ENCODE data around the gene FADS2. TPM values are rescaled to one million over a fixed set of nuclear protein-coding genes. Genes with fewer than 3 reads are reported as not detected.

FADS2 gene
- total and polyA plus RNA-seq, 2 of the 13 experiments (the other 11 are each of a cell fraction or from before 2014, with no cell fraction given), result 90.1 to 124 TPM

- TF ChIP-seq SKIL (CRISPR knock-in tag; IDR thresholded peaks at IDR 0.05; ENCODE audit: borderline replicate concordance), result peak; percentile 39; the same call in 1 of the 2 replicates
- no peak; the same call in 1 of the 2 replicates for TF ChIP-seq ZNF563 (CRISPR knock-in tag; IDR thresholded peaks at IDR 0.05)
- TF ChIP-seq, protein P1, sequence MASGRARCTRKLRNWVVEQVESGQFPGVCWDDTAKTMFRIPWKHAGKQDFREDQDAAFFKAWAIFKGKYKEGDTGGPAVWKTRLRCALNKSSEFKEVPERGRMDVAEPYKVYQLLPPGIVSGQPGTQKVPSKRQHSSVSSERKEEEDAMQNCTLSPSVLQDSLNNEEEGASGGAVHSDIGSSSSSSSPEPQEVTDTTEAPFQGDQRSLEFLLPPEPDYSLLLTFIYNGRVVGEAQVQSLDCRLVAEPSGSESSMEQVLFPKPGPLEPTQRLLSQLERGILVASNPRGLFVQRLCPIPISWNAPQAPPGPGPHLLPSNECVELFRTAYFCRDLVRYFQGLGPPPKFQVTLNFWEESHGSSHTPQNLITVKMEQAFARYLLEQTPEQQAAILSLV (CRISPR knock-in tag; IDR thresholded peaks at IDR 0.05; ENCODE audit: borderline replicate concordance), result peak; percentile 37; the same call in 1 of the 2 replicates
- TF ChIP-seq HNRNPUL1 (IDR thresholded peaks at IDR 0.05; ENCODE audit: low read depth, low read length), result no peak; the same call in 1 of the 2 replicates
- TF ChIP-seq NAIF1 (CRISPR knock-in tag; IDR thresholded peaks at IDR 0.05; ENCODE audit: borderline replicate concordance), result 0 out of 2 replicates have a peak, but pooled peaks have one; percentile 59
- TF ChIP-seq MEF2D (CRISPR knock-in tag; IDR thresholded peaks at IDR 0.05), result peak; percentile 85
- peak; percentile 87; the same call in 1 of the 2 replicates for TF ChIP-seq ZNF451 (CRISPR knock-in tag; IDR thresholded peaks at IDR 0.05)
- TF ChIP-seq, protein P2, sequence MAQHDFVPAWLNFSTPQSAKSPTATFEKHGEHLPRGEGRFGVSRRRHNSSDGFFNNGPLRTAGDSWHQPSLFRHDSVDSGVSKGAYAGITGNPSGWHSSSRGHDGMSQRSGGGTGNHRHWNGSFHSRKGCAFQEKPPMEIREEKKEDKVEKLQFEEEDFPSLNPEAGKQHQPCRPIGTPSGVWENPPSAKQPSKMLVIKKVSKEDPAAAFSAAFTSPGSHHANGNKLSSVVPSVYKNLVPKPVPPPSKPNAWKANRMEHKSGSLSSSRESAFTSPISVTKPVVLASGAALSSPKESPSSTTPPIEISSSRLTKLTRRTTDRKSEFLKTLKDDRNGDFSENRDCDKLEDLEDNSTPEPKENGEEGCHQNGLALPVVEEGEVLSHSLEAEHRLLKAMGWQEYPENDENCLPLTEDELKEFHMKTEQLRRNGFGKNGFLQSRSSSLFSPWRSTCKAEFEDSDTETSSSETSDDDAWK (CRISPR knock-in tag; IDR thresholded peaks at IDR 0.05), result no peak
- TF ChIP-seq REXO4 (CRISPR knock-in tag; IDR thresholded peaks at IDR 0.05; ENCODE audit: borderline replicate concordance), result 0 out of 2 replicates have a peak, but pooled peaks have one; percentile 9
- TF ChIP-seq STAG1 (CRISPR knock-in tag; IDR thresholded peaks at IDR 0.05), result no peak
- no peak for TF ChIP-seq ZNF251 (CRISPR knock-in tag; IDR thresholded peaks at IDR 0.05)
- TF ChIP-seq ZNF101 (CRISPR knock-in tag; IDR thresholded peaks at IDR 0.05; ENCODE audit: borderline replicate concordance, low read depth), result no peak
- TF ChIP-seq ZNF567 (CRISPR knock-in tag; IDR thresholded peaks at IDR 0.05; ENCODE audit: borderline replicate concordance), result peak; percentile 64; the same call in 1 of the 2 replicates
- TF ChIP-seq HOXA5 (CRISPR knock-in tag; IDR thresholded peaks at IDR 0.05), result peak; percentile 82
- no peak for TF ChIP-seq PLRG1 (conservative IDR thresholded peaks at IDR 0.05)
- peak; percentile 74 for TF ChIP-seq ZNF597 (CRISPR knock-in tag; IDR thresholded peaks at IDR 0.05)
- no peak for TF ChIP-seq RBM22 (optimal IDR thresholded peaks at IDR 0.05; ENCODE audit: low read length)
- peak; percentile 84 for TF ChIP-seq SALL2 (CRISPR knock-in tag; IDR thresholded peaks at IDR 0.05)
- 0 out of 2 replicates have a peak, but pooled peaks have one; percentile 39 for TF ChIP-seq BHLHE40 (IDR thresholded peaks at IDR 0.05; ENCODE audit: low read length)
- peak; percentile 55; the same call in 1 of the 2 replicates for TF ChIP-seq ZNF605 (CRISPR knock-in tag; IDR thresholded peaks at IDR 0.05)
- TF ChIP-seq SP2 (CRISPR knock-in tag; IDR thresholded peaks at IDR 0.05), result peak; percentile 55; the same call in 1 of the 2 replicates
- TF ChIP-seq ATF1 (CRISPR knock-in tag; IDR thresholded peaks at IDR 0.05), result peak; percentile 60
- TF ChIP-seq RELA (CRISPR knock-in tag; IDR thresholded peaks at IDR 0.05), result no peak
- TF ChIP-seq ERF (CRISPR knock-in tag; IDR thresholded peaks at IDR 0.05), result no peak
Observed at GRCh38 chr11:61814958-61815789, 12.9 kb upstream of the FADS2 start (continued).

All from HepG2 (cell line).